CD4-positive, alpha-beta T cell treated with Interleukin-1 beta for 1 hour (primary cell): ENCODE data around the gene ATXN7L1.
A peak's percentile ranks its signal among the peaks of the same experiment; 100 is the strongest.

Experiments
- DNase-seq, 2 donors: peaks; one replicate each; pipeline ENCODE4 v3.0.0-alpha.2; 2020 to 2022

ATXN7L1 gene

GRCh38 chr7:105662998-105663397 lies 213.4 kb downstream of the ATXN7L1 start:
- DNase-seq = no peak

GRCh38 chr7:105661625-105662024 lies 214.8 kb downstream of the ATXN7L1 start:
- no peak for DNase-seq

- peak; percentile 60 to 79 for DNase-seq
Measured at GRCh38 chr7:105656922-105657521, 219.4 kb downstream of the ATXN7L1 start.

- no peak for DNase-seq
Measured at GRCh38 chr7:105655500-105656380, 220.7 kb downstream of the ATXN7L1 start.

GRCh38 chr7:105655067-105655466 lies 221.3 kb downstream of the ATXN7L1 start:
- no peak for DNase-seq

- no peak for DNase-seq
Measured at GRCh38 chr7:105654095-105654686, 222.2 kb downstream of the ATXN7L1 start.

- DNase-seq = no peak
Measured at GRCh38 chr7:105653441-105654005, 222.9 kb downstream of the ATXN7L1 start.

- peak; percentile 56 to 60 for DNase-seq
Measured at GRCh38 chr7:105652359-105652993, 223.9 kb downstream of the ATXN7L1 start.

- DNase-seq = no peak
Measured at GRCh38 chr7:105651798-105652197, 224.6 kb downstream of the ATXN7L1 start.

GRCh38 chr7:105650382-105650970 lies 225.9 kb downstream of the ATXN7L1 start:
- no peak for DNase-seq

GRCh38 chr7:105649727-105650381 lies 226.5 kb downstream of the ATXN7L1 start:
- no peak for DNase-seq

GRCh38 chr7:105648561-105649401 lies 227.6 kb downstream of the ATXN7L1 start:
- no peak for DNase-seq

- DNase-seq = no peak
Measured at GRCh38 chr7:105647591-105647990, 228.8 kb downstream of the ATXN7L1 start.

- DNase-seq = no peak
Measured at GRCh38 chr7:105644937-105645336, 231.5 kb downstream of the ATXN7L1 start.

GRCh38 chr7:105643851-105644250 lies 232.5 kb downstream of the ATXN7L1 start:
- DNase-seq = no peak

- no peak for DNase-seq
Measured at GRCh38 chr7:105643384-105643783, 233.0 kb downstream of the ATXN7L1 start.

GRCh38 chr7:105642264-105642663 lies 234.1 kb downstream of the ATXN7L1 start:
- DNase-seq = no peak

GRCh38 chr7:105640956-105641810 lies 235.2 kb downstream of the ATXN7L1 start:
- DNase-seq = no peak

- no peak for DNase-seq
Measured at GRCh38 chr7:105639667-105640493, 236.5 kb downstream of the ATXN7L1 start.
